Coronary artery (tissue), 2 donors: ENCODE data around the gene FYTTD1.

ENCODE experiments used
- DNase-seq: peaks from one replicate; pipeline ENCODE4 v3.0.0-alpha.2; 2017; ENCODE audit warnings: low spot score
- H3K27ac ChIP-seq, 2 donors: fragments of 200-600 bp; sonication (generic); one replicate each; pipeline ENCODE4 v1.5.1; 2016 to 2019
- H3K4me3 ChIP-seq: fragments of 200-600 bp; sonication (generic); 2 replicates; pipeline ENCODE4 v1.5.1; 2016; ENCODE audit warnings: mild to moderate bottlenecking, moderate library complexity
- CTCF ChIP-seq: fragments of 200-600 bp; sonication (generic); IDR thresholded peaks from one replicate; pipeline ENCODE4 v1.5.1; 2019; ENCODE audit warnings: antibody characterized with exemption

Gene FYTTD1

GRCh38 chr3:197833930-197834715 lies 84.4 kb downstream of the FYTTD1 start:
- TF ChIP-seq CTCF: no peak
- no peak for DNase-seq
- H3K4me3 ChIP-seq: no peak overlapping the region
- H3K27ac ChIP-seq: no peak overlapping the region

- no peak overlapping the region for H3K4me3 ChIP-seq
- TF ChIP-seq CTCF: no peak
- no peak for DNase-seq
- H3K27ac ChIP-seq: no peak overlapping the region
These were observed 85.8 kb downstream of the FYTTD1 start for GRCh38 chr3:197835509-197835908.

- no peak for DNase-seq
- no peak for TF ChIP-seq CTCF
- H3K27ac ChIP-seq: no peak overlapping the region
- no peak overlapping the region for H3K4me3 ChIP-seq
These were observed 86.6 kb downstream of the FYTTD1 start for GRCh38 chr3:197836244-197836643.
